ENCODE measurements around the gene PKDCC. TPM values are rescaled to one million over a fixed set of nuclear protein-coding genes. Genes with fewer than 3 reads are reported as not detected.

PKDCC gene
- polyA plus RNA-seq, 3 donors from 2014 or later, result not detected

Other genes starting within 250 kb of the PKDCC start
- 10 to 100 TPM; 16.1 to 35.3 (median 28.9) TPM for gene EML4, start 121.3 kb downstream of the PKDCC start, polyA plus RNA-seq

All from immature natural killer cell (primary cell).